Fibroblast of skin of scalp (primary cell): ENCODE data around the gene HSD17B14.
"Not testable (repeated sequence)": the region's sequence is repeated elsewhere in the genome, so short reads cannot be mapped to it uniquely, and the experiment has no call there.

ENCODE experiments used
- DNase-seq: peaks from one replicate; pipeline ENCODE4 v3.0.0-alpha.2; 2013

Gene HSD17B14

DNA sequence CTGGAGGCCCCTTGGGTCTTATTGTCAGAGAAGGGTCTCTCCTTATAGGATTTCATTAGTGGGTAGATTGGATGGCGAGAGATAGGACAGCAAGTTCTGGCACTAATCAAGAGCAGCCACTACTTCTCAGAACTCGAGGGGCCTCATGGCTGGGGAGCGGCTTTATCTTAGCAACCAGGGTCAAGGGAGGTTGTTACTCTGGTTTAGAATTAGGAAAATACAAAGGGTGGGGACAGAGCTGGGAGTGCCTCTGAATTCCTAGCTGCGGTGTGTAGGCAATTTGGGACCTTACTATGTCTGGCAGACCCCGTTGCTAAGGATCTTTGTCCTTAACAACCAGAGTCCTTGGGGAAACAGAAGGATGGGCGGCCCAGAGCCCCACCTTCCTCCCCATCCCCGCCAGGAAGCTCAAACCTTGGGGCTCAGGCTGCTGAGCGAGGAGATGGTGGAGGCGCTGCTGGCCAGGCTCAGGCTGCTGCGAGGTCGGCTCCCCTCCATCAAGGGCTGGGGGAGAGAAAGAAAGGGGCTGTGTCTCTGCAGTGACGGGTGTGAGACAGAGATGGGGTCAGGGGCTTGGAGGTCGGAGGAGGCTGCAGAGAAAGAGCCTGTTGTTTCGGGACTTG is 30.9 kb upstream of the HSD17B14 start:
- DNase-seq, result peak; percentile 15

DNA sequence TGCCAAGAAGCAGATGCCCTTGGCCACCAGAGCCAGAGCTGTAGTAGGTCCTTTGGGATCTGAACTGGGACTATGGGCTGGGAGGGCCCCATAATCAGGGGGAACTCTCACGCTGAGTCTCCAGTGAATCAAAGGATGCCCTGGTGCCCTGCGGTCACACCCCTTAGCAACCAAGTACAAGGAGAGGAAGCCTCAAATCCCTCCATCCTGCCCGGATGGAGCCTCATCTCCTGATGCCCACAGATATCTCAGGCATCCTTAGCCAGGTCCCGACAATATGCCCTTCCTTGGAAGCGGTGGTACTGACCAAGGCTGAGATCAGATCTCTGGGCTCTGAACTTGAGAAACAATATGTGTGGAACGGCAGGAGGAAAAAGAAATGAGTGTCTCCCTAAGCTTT is 30.4 kb upstream of the HSD17B14 start:
- no peak for DNase-seq

DNA sequence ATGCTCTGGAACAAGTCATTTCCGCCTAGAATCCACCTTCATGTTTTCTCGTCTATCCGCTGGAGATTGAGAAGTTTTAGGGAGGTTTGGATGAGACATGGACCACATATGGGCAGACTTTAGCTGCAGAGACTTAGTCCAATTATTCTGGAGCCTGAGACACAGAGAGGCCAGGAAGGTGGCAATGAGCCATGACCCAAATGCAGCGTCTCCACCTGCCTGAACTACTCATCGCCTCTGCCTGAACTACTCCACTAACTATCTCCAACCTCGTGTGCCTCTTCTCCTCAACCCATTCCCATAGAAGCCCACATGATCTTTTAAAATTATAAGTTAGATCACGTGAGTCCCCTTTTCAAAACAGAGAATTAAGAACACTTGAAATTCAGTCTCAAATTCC is 26.5 kb upstream of the HSD17B14 start:
- no peak for DNase-seq

DNA sequence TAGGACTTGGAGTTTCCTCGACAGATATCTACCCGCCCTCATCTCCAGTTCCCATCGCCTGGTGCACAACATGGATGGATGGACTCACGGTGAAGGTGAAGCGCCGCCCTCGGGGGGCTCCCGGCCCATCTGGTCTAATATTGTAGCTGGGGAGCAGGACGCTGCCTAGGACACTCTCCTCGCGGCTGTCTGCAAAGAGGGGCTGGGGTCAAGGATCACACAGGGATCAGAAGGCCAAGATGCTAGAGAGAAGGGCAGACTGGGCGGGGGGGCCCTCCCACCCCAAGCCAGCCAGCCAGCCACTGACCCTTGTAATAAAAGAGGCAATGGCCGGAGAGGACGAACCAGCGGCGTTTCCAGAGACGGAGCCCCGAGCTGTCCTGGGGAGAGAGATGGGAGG is 25.0 kb upstream of the HSD17B14 start:
- no peak for DNase-seq

DNA sequence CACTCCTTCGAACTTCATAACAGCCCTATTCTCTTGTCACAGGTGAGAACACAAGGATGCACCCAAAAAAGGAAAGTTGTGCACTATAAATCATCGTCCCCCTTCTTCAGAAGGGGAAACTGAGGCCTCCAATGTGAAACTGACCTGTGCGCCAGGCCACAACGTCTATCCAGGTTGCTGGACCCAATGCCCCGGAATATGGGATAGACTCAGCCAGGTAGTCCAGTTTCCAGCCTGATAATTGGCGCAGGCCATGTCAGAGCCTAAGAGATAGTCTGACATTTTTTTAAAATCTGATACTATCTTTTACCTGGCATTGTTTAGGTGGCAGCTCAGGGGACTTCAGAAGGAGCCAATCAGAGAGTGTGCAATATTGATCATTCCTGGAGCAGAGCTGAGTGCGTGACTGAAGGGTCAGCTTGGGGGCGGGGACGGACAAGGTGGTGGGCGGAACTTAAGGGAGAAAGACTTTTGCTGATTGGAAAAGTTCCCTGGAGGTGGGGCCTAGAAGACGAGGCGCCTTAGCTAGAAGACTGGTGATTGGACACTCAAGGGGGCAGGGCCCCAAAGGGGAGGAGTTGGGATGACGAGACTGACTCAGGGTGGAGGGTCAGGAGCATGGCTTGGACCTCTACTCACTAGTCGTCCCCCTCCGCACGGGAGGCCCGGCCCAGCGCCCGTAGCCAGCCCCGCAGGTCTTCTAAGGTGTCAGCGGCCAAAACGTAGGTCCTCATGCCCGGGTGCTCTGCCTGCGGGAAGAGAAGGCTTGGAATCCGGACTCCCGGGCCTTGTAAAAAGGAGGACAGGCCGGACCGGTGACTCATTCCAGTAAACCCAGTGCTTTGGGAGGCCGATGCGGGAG is 23.7 kb upstream of the HSD17B14 start:
- no peak for DNase-seq

DNA sequence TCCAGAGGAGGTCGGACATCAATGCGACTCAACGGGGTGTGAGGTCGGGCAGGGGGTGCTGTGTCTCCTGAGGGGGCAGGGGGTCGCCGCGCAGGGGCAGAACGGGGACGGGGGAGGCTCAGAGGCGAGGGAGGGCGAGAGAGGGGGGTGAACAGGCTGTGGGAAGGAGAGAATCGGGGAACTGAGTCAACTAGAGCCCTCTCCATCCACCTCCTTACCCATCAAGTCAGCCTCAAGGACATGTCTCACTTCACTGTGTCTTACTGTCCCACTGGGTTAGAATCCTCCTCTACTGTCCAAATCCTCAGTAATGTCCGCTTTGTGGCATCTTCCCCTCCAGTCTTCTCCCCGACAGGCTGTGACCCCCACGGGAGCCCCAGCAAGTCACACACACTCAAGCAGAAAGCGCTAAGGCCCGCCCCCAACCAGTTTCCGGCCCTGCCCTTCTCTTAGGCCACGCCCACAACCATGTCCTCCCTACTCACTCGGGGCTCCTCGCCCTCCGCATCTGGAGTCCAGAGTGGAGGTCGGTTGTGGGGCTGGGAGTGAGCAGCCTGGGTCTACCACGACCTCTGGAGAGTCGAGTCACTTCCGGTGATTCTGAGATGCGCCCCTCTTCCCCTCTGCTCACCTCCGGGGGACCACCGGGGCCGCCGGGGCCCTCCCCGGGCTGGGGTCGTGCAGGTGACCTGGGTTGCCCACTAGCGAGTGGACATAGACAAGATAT is 22.9 kb upstream of the HSD17B14 start:
- no peak for DNase-seq

DNA sequence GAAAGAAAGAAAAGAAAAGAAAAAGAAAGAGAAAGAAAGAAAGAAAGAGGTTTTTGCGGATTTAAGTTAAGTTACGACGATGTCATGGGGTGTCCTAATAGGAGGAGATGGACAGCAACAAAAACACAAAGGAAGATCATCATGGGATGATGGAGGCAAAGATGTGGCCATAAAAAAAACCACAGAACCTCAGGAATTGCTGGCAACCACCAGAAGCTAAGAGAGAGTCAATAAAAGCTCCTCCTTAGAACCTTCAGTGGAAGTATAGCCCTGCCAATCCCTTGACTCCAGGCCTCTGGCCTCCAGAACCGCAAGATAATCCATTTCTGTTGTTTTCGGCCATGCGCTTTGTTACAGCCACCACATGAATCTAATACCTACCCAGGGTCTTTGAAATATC is 20.6 kb upstream of the HSD17B14 start:
- peak; percentile 30 for DNase-seq

DNA sequence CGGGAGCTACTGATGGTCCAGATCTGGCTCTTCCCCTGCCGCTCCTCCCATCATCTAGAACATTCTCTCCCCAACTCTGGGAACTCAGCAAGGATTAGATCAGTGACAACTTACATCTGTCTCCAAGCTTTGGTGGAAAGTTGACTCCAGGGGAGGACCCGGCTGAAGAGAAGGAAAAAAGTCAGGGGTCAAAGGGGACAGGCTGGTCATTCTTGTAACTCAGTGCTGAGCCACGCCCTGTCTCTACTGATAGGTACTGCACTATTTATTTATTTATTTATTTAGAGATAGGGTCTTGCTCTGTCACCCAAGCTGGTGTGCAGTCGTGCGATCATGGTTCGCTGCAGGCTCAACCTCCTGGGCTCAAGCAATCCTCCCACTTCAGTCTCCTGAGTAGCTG is 17.8 kb upstream of the HSD17B14 start:
- no peak for DNase-seq

DNA sequence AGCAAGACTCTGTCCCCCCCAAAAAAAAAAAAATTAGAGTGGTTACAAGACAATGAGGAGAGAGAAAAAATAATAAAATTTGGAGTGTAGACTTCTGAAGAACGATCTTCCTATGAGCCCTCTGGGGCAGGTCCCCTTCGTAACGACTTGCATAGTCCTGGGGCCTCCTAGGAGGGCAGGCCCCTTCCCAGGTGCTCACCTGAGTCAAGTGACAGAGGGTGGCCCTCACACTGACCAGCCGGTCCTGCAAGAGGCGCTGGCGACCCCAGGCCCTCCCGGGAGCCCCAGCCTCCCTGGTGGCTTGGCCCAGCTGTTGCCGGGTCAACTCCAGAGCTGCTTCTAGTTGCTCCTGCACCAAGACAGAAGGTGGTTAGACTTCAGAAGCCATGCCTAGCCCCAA is 17.2 kb upstream of the HSD17B14 start:
- no peak for DNase-seq

DNA sequence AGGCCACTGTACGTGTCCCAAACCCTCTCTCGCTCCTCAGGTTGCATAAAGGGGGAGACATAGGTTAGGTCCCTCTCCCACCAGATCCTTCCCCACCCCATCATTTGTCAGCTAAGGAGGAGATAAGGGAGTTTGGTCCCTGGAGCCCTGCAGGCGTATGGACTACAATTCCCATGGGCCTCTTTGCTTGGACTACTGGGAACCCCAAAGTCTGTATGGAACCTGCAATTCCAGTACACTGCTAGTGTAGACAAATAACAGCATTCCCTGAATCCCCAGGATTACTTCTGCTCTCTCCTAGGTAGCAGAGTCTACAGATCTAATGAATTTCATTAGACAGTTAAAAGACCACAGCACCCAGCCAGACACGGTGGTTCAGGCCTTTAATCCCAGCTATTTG is 16.0 kb upstream of the HSD17B14 start:
- DNase-seq, result no peak

DNA sequence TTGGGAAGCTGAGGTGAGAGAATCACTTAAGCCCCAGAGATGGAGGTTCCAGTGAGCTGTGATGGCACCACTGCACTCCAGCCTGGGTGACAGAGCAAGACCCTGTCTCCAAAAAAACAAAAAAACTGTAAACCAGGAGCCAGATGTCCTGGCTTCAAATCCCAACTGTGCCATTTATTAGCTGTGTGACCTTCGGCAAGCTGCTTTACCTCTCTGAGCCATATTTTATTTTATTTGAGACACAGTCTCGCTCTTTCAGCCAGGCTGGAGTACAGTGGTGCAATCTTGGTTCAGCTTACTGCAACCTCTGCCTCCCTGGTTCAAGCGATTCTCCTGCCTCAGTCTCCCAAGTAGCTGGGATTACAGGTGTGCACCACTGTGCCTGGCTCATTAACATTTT is 10.4 kb upstream of the HSD17B14 start:
- not testable (repeated sequence) for DNase-seq

DNA sequence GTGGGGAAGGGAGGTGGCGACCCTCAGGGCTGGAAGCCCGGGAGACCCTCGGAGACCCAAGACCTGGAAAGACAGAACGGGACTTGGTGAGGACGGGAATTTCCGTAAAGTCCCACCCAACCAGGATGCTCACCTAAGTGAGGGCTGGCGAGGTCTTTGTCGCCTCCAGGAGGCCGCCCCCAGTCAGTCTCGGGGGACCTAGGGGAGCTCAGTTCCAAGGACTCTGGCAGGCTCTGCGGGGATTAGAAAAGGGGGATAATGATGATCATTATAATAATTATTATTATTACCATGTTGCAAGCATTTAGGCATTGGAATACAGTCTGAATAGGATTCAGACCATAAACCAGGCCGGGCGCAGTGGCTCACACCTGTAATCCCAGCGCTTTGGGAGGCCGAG is 9.1 kb upstream of the HSD17B14 start:
- DNase-seq, result no peak

DNA sequence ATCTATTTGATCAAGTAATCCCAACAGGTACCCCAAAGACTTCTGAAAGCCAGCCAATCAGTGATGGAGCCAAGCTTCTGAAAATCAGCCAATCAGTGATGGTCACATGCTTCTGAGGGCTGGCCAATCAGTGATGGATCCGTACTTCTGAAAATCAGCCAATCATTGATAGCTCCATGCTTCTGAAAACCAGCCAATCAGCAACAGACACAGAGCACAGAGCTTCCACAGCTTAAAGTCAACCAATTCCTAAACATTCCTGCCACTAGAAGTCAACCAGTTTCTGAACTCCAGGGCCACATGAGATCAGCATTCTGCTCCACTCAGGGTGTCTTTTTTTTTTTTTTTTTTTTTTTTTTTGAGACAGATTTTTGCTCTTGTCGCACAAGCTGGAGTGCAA is 8.2 kb upstream of the HSD17B14 start:
- DNase-seq, result peak; percentile 79

DNA sequence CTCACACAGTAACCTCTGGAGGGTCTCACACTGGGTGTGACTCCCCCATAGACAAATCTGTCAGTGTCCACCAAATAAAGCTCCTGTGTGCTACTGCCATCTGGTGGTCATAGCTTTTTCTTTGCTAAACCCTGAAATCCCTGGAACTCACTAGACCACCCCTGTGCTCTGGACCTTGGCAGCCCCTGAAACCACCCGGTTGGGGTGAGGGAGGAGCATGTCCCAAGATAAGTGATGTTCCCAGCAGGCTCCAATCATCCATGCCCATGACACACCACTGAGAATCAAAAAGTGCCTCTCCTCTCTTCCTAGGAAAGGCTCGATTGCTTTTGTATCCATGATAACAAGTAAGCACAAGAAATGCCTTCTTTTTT is 6.5 kb upstream of the HSD17B14 start:
- peak; percentile 62 for DNase-seq

DNA sequence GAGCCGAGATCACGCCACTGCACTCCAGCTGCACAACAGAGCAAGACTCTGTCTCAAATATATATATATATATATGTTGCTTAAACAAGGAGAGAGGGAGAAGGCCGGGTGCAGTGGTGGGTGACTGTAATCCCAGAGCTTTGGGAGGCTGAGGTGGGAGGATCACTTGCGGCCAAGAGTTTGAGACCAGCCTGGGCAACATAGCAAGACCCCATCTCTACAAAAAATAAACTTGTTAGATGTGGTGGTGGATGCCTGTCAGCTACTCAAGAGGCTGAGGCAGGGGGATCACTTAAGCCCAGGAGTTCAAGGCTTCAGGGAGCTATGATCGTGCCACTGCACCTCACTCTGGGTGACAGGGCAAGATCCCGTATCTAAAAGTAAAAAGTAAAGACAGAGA is 5.3 kb upstream of the HSD17B14 start:
- no peak for DNase-seq

DNA sequence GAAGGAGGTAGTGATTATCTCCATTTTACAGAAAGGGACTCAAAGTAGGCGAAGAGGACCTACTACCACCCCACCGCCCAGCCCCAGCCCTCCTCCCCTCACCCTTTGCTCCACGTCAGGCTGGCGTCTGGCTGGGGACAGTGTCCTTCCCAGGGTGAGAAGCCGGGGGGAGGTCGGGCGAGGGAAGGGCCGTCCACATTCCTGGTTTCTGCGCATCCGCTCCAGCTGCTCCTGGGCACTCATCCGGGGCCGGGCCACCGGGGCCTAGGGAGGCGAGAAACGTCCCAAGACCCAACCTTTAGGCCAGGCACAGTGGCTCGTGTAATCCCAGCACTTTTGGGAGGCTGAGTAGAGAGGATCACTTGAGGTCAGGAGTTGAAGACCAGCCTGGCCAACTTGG is 4.8 kb upstream of the HSD17B14 start:
- DNase-seq, result no peak

DNA sequence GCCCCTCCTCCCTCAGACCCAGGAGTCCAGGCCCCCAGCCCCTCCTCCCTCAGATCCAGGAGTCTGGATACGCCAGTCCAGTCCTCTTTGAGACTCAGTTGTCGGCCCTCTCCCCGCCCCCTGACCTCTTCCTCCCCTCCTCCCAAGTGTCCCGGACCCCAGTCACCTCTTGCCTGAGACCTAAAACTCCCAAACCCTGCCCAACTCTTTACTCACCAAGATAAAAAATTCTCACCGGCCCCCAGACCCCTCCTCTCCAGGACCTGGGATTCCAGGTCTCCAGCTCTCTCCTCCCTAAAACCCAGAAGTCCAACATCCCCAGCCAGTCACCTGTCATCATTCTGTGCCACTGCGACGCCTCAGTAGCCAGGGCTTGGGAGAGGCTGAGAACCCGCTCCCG is 1.4 kb upstream of the HSD17B14 start:
- no peak for DNase-seq

DNA sequence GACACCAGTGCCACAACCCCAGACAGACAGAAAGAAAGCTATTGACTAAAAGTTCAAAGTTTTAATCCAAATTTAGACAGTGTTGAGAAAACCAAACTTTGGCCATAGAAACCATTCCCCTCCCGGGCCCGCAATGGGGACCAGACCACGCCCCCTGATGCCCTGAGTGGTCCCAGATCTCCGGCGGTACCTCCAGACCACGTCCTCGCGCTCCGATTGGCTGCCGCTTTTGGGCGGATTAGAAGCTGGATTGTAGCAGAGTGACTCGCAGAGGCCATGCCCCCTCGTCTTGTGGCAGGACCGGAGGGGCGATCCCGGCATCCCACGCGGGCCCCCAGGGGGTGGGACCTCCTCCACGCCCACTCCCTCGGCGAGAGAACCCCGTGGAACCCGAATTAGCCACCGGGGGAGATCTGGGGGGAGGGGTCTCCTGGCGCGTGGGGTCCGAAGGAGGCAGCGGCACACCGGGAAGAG is 797 bp upstream of the HSD17B14 start:
- DNase-seq, result peak; percentile 95

DNA sequence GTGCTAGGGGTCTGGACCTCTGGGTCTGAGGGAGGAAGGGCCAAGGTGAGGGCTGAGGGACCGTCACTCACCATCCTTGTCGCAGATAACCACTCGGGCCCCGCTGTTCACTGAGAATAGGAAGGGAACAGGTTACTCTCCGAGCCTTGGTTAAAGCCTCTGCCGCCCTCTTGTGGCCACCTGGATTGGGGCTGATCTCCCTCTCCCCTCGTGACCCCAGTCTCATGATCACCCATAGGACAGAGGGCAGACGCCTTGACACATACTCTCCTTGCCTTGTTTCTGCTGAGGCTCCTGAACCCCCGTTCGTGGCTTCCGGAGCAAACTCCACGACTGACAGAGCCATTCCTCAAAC is 580 bp downstream of the HSD17B14 start:
- DNase-seq, result peak; percentile 77

DNA sequence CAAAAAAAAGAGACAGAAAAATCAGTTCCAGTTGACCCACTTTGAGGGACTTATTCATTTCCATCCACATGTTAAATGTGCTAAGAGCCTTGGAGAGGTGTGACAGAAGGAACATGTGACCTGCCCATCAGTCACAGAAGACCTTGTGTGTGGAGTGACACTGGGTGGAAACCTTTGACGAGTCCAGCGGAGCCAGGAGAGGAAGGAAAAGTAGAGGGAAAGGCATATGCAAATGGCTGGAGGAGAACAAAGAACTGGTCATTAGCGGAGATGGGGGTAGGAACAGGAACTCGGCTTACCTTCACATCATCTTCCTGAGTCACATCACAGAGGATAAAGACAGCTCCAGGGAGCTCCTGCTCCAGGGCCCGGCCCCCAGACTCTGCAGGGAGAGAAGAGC is 2.3 kb downstream of the HSD17B14 start:
- no peak for DNase-seq

DNA sequence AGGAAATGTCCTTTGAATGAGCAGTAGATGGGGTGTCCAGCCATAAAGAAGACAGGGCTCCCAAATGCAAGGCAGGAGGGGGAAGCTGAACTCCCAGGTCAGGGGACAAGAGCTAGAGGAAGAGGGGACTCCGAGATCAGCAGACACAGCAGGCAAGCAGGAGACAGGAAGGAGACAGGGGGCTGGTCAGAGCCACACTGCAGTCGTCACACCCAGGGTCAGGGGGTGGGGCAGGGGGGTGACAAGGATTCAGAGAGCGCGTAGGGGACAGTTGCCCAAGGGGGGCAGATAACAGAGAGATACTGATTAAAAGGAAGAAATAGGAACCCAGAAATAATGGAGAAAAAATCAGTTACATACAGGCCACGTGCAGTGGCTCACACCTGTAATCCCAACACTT is 3.2 kb downstream of the HSD17B14 start:
- DNase-seq, result no peak

DNA sequence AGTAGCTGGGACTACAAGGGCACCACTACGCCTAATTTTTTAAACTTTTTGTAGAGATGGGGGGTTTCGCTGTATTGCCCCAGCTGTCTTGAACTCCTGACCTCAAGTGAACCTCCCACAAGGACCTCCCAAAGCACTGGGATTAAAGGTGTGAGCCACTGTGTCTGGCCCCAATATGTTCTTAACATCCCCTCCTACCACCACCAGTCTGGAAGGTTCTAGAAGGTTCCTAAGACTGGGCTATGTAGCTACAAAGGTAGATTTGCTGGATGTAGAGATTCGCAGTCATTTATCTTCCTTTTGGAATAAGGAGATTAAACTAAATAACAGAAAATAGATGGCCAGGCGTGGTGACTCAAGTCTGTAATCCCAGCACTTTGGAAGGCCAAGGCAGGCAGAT is 5.3 kb downstream of the HSD17B14 start:
- DNase-seq, result no peak

DNA sequence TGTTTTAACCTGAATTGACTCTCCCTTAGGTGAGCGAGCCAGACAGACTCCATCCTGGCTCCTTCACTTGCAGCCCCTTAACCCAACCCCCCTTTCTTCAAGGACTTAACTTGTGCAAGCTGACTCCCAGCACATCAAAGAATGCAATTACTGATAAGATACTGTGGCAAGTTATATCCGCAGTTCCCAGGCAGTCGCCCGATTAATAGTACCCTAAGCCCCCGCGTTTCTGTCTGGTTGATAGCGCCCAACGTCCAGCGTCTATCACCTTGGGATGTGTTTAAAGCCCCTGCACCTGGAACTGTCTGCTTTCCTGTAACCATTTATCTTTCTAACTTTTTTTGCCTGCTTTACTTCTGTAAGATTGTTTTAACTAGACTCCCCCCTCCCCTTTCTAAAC is 6.2 kb downstream of the HSD17B14 start:
- no peak for DNase-seq

DNA sequence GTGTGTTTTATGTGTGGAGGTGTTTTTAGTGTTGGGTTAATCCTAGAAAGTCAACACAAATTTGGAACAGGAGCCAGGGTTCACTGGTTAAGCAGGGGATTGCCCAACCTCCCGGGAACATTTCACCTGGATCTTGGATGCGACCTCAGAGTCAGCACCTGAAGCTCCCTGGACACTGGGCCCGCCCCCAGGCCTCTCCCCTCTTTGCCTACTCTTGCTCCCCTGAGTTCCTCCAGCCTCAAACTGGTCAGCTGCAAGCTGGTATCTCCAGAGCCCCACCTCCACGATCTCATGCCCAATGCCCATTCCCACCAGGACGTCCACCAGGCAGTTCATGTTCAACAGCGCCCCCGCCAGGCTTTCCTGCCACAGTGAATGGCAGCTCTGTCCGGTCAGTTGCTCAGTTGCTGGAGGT is 9.7 kb downstream of the HSD17B14 start:
- no peak for DNase-seq
